T-helper 2 cell treated with Interferon-gamma antibody and Interleukin-4, amounts not matched to agents 5 μg/mL and 100 μg/mL, for 36 hours (primary cell): Measurements from ENCODE around the gene UGP2.
"Not testable (repeated sequence)": the region's sequence is repeated elsewhere in the genome, so short reads cannot be mapped to it uniquely, and the experiment has no call there.

Source experiments
- DNase-seq: peaks from one replicate; pipeline ENCODE4 v3.0.0; 2021; ENCODE audit warnings: low spot score
- H3K27ac Mint-ChIP-seq: one replicate; pipeline ENCODE4 v1.8.0; 2021; ENCODE audit warnings: mild to moderate bottlenecking, mixed read lengths
- H3K27me3 Mint-ChIP-seq: one replicate; pipeline ENCODE4 v1.8.0; 2021; ENCODE audit warnings: low read depth, mixed read lengths
- H3K36me3 Mint-ChIP-seq: one replicate; pipeline ENCODE4 v1.8.0; 2021; ENCODE audit warnings: low read depth, mixed read lengths
- H3K4me1 Mint-ChIP-seq: one replicate; pipeline ENCODE4 v1.8.0; 2021; ENCODE audit warnings: low read depth, mixed read lengths
- H3K4me3 Mint-ChIP-seq: one replicate; pipeline ENCODE4 v1.8.0; 2022; ENCODE audit warnings: mild to moderate bottlenecking, moderate library complexity, mixed read lengths
- H3K9me3 Mint-ChIP-seq: one replicate; pipeline ENCODE4 v1.8.0; 2021; ENCODE audit warnings: mixed read lengths

The UGP2 gene

DNA sequence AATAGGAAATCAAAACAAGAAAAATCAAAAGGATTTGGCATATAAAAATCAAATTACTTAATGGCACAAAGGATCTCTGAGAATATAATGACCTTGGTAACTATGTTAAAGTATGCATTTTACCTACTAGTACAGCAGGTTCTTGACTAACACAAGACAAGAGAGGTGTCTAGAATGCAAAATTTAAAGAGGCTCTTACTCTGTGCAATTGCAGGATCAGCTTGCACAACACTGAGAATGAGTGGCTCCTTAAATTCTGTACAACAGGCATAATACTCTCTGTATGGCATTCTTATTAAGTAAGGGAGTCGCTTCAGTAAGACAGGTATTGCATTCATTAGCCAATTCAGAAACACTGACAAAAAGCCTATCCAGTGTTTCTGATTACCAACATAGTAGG is 72.6 kb downstream of the UGP2 start:
- H3K36me3 Mint-ChIP-seq, result peaks cover 51% of the 10 kb centered on the region
- no peak for DNase-seq
- no peaks in the 10 kb centered on the region for H3K4me1 Mint-ChIP-seq
- no peaks in the 10 kb centered on the region for H3K9me3 Mint-ChIP-seq
- H3K27ac Mint-ChIP-seq, result no peak overlapping the region
- H3K4me3 Mint-ChIP-seq, result no peak overlapping the region
- H3K27me3 Mint-ChIP-seq, result no peaks in the 10 kb centered on the region

GRCh38 chr2:63926815-63927214 is 85.1 kb downstream of the UGP2 start:
- Mint-ChIP-seq H3K9me3 (peaks cover 6% of the 10 kb centered on the region), H3K36me3 (peaks cover 51% of the 10 kb centered on the region), H3K4me1 (no peaks in the 10 kb centered on the region), H3K27me3 (no peaks in the 10 kb centered on the region), H3K27ac (no peak overlapping the region), H3K4me3 (no peak overlapping the region)
- no peak for DNase-seq

GRCh38 chr2:63932104-63932503 is 90.4 kb downstream of the UGP2 start:
- H3K9me3 Mint-ChIP-seq, H3K4me3 Mint-ChIP-seq, H3K4me1 Mint-ChIP-seq, DNase-seq, H3K27me3 Mint-ChIP-seq, H3K27ac Mint-ChIP-seq: not testable (repeated sequence)
- H3K36me3 Mint-ChIP-seq, result peaks cover 63% of the 10 kb centered on the region
